HG02885 (cell line): ENCODE measurements around the gene HOOK2.
"Not testable (repeated sequence)": the region's sequence is repeated elsewhere in the genome, so short reads cannot be mapped to it uniquely, and the experiment has no call there.

Experiments
- ATAC-seq: cut with Tn5 transposase; IDR thresholded peaks from one replicate; pipeline ENCODE4 v1.9.1; 2021; ENCODE audit warnings: mild to moderate bottlenecking; ENCODE audit not compliant: unreplicated experiment, poor library complexity

HOOK2 gene

DNA sequence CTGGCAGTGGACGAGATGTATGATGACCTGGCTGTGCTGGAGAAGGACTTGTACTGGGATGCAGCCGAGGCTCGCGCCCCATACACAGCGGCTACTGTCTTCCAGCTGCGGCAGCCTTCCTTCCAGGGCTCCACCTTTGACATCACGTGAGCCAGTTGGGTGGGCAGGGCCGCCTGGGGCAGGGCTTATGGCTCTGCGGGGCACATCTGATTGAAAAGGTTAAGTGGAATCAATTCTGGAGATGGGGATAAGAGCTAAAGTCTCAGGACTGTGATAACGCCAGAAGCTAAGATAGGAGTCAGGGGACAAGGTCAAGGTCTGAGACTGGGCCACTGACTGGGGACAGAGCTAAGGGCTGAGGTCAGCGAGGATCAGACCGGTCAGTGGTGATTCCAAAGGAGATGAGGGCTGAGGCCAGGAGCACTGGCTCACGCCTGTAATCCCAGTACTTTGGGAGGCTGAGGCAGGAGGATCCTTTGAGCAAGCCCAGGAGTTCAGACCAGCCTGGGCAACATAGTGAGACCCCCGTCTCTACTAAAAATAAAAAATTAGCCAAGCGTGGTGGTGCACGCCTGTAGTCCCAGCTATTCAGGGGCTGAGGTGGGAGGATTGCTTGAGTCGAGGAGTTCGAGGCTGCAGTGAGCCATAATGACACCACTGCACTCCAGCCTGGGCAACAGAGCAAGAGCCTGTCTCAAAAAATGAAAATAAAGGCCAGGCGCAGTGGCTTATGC, 19.0 kb downstream of the HOOK2 start:
- no peak for ATAC-seq

DNA sequence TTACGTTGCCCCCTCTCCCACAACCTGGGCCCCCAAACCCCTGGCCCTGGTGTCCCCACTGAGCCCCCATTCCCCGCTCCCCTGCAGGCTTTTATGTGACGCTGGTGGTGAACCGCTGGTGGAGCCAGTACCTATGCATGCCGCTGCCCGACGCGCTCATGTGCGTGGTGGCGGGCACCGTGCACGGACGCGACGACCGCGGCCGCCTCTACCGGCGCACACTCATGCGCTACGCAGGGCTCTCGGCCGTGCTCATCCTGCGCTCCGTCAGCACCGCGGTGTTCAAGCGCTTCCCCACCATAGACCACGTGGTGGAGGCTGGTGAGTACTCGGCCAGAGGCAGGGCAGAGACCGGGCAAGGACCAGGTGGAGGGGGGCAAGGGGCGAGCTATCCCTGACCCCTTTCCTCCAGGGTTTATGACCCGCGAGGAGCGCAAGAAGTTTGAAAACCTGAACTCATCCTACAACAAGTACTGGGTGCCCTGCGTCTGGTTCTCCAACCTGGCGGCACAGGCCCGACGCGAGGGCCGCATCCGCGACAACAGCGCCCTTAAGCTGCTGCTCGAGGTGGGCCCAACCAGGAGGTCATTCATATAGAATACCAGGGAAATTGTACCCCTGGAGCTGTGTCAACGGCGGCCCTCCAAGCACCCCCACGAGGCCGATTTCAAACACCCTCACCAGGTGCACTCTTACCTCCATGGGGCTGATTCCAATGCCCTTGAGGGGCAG, 20.7 kb downstream of the HOOK2 start:
- ATAC-seq: no peak

DNA sequence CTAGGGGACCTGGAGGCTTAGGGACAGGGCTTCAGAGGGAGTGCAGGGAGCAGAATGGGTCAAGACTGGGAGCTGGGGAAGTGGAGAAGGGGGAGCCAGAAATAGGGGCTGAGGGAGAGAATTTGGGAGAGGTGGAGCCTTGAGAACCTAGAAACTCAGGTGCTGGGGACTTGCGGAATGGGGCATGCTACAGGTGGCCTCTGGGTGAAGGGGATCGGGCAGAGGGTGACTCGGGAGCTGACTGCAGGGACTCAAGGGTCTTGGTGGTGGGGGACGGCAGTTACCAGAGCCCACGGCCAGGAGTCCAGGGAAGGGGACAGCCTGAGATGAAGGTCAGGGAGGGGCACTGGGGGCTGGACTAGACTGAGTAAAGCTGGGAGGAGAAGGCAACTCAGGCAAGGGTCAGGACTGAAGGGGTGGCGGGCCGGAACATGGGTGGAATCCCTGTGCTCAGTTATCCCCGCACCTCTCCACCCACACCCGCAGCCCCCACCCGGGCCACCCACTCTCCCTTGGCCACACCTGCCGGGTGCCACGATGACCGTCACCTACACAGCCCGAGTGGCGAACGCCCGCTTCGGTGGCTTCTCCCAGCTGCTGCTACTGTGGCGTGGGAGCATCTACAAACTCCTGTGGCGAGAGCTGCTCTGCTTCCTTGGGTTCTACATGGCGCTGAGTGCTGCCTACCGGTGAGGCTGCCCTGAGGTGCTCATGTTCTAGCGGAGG, 23.1 kb downstream of the HOOK2 start:
- no peak for ATAC-seq

DNA sequence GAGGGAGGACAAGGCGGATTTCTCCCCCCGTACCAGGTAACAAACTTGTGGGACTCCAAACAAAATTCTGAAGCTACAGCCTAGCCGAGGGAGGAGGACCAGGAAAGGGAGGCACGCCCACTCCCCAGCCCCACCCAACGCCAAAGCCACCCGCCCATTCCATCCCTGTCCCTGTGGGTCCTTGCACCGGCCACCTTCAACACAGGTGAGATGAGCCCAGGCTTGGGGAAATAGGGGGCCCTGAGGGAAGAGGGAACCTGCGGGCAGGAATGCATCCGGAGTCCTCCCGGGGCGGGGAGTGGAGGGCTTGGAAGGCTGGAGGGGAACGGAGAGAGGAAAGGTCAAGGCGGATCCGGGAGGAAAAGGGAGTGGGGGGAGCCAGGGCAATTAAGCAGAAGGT, 23.7 kb downstream of the HOOK2 start, which contains the start of gene BEST2:
Gene BEST2 (plus strand): TSS at position 157 of the 400 bp plus-strand sequence. CDS start 802 bp downstream, outside the sequence.
- ATAC-seq: no peak

DNA sequence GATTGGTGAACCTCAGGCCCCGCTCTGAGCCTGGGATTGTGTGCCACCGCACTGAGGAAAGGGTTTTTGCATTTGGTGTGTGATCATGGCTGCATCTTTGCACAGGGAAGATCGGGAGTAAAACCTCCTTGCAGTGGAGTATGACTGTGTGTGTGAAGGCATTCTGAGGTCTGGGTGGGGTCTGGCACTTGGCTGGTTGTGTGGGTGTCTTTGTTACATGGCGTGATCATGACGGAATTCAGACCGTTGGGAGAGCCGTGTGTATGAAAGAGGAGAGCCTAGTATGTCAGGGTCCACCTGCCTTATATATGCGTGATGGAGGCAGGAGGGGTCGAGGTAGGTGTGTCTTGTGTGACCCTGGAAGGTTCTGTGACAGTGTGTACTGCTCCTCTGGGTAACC, 24.5 kb downstream of the HOOK2 start:
- ATAC-seq: no peak

DNA sequence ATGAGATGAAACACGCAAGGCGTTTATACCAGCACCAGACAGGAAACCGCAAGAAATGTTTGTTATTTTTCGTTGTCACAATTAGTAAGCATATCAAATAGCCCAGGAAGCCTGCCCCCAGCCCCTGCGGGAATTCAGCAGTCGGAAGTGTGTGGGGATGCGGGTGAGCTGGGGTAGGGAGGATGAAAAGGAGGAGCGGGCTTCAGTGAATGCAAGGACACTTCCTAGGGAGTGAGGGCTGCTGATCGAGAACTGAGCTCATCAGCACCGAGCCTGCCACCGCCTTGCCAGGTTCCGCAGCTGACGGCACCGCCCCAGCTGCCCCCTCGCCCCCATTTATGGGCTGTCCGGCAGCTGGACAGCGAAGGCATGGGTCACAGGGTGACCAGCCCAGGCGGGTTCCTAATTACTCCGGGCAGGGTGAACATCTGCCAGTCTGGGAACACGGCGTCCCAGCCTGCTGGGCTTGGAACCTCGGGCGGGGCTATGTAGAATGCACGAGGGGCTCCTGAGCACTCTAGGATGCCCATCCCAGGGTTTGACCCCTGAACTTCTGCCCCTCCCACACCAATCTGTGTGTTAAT, 25.3 kb downstream of the HOOK2 start:
- no peak for ATAC-seq

DNA sequence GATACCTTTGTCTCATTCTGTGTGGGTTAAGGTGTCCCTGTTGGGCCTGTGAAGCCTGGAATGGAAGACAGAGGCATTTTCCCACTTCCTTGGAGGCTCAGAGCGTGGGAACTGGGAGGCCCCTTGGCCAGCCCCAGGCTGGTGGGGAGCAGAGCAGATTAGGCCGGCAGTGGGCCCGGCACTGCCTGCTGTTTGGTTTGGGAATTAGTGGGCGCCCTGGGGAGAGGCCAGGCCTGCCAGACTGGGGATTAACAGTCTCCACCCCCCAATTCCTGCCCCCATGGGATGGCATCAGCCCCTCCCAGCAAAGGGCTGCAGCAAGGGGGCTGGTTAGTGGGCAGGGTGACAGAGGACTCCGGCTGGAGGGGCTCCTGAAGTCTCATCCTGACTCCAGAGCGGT, 26.9 kb downstream of the HOOK2 start:
- no peak for ATAC-seq

DNA sequence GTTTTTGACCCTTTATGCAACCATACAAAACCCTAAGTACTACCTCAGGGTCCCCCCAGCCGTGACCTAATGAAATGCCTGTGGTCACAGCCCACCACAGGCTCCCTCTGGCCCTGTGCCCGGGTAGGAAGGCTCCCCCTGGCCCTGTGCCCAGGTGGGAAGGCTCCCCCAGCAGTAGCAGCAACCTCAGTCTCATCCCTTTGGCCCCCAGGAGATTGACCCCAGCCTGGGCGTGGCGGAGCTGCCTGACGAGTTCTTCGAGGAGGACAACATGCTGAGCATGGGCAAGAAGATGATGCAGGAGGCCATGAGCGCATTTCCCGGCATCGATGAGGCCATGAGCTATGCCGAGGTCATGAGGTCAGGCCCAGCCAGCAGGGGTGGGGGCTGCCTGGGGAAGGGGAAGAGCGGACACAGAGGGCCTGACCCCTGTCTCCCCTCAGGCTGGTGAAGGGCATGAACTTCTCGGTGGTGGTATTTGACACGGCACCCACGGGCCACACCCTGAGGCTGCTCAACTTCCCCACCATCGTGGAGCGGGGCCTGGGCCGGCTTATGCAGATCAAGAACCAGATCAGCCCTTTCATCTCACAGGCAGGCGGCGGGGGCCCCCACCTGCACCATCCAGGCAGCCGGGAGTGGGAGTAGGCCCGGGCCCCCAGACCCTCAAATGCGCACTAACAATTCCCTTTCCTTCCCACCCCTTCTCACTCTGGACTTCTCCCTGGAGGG, 30.0 kb downstream of the HOOK2 start:
- no peak for ATAC-seq

DNA sequence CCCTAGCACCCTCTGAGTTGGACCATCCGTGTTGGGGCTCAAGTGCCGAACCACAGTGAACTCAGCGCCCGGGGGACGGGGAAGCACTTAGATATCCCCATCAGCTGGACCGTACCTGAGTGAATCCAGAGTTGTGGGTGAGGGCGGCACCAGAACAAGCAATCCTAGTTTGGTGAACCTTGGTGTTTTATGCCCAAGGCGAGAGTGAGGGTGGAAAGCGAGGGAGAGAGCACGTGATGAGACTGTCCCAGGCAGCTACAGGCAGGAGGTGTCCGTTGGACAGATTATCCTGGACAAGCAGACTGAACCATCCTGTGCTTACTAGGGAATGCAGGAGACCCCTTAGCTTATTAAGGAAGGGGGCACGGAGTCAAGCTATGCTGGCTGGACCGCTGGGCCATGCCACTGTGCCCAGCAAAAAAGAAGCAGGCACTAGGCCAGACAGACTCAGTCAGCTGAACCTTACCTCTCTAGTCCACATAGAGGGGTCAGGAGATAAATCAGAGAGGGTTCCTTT, 37.5 kb downstream of the HOOK2 start:
- no peak for ATAC-seq

DNA sequence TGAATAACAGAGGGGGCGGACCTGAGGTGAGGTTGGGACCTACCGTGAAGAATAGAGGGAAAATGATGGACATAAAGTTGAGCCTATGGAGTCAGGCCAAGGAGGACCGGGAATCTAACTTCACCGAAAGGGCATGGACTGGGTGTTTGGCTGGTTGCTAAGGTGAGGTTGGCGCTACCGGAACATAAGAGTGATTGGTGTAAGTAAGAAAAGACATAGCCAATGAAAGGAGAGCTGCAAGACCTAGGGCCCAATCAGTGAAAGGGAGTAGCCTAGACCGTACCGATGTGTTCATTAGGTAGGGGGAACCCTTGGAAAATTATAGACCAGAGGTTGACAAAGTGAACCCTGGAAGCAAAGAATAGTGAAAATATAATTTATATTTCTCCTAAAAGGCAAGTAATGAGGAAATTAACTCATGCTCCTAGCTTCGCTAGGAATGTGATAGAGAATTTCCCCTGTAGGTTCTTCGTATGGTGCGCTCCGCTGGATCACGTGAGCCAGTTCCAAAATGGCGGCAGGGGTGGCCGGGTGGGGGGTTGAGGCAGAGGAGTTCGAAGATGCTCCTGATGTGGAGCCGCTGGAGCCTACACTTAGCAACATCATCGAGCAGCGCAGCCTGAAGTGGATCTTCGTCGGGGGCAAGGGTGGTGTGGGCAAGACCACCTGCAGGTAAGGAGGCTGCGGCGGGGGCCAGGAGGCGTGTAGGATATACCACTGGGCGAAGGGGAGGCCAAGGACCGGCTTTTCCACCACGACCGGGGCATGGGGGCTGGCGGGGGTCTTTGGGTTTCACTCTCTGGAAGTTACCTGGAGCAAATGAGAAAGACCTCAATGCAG, 38.1 kb downstream of the HOOK2 start, which contains the start of gene GET3:
Gene GET3 (plus strand): TSS at position 503 of the 840 bp plus-strand sequence. CDS start 9 bp downstream, at position 512.
- ATAC-seq: peak; percentile 76

DNA sequence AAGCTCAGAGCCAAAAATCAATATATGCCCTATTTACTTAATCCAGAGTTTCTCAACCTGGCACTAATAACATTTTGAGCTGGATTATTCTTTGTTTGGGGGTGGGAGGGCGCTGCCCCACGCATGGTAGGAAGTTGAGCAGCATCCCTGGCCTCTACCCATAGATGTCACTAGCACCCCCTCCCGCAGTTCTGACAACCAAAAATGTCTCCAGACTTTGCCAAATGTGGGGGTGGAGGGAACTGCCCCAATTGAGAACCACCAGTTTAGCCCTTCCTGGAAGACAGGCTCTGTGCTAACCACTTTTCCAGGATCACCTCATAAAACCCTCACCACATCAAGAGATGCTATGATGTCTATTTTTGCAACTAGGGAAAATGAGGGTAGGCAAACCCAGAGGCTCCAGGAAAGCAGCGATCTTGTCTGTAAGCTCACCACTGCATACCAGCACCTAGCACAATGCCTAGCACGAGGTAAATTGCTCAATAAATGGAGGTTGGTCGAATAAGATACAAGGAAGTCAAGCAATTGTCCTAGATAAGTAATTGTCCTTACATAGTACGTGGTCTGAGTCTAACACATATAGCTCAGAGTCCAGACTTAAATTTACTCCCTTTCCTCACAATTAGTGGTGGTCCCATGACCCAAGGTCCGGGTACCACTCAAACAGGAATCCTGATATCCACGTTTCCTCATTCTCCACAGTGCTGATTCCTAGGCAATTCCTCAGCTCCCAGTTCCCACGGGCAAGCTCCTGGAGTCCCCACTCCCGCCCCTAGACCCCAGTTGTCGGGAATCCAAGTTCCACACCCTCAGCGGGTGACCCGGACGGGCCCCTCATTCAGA, 41.8 kb downstream of the HOOK2 start:
- no peak for ATAC-seq

DNA sequence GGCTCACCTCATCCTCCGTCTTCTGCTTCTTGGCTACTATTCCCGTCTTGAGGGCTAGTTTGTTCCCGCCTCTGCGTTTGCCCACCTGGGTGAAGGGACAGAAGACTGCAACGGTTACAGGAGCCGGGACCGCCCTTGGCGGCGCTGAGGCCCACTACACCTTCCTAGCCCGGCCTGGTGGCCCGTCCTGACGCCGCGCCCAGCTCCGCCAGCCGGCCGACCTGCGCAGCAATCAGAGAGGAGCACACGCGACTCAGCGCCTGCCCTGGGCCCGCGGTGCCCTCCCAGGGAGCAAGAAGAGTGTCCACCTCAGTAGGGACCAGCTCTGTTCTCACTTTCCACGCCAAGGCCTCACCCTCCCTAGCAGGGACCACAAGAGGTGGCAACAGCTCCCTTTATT, 44.0 kb downstream of the HOOK2 start:
- ATAC-seq: no peak

DNA sequence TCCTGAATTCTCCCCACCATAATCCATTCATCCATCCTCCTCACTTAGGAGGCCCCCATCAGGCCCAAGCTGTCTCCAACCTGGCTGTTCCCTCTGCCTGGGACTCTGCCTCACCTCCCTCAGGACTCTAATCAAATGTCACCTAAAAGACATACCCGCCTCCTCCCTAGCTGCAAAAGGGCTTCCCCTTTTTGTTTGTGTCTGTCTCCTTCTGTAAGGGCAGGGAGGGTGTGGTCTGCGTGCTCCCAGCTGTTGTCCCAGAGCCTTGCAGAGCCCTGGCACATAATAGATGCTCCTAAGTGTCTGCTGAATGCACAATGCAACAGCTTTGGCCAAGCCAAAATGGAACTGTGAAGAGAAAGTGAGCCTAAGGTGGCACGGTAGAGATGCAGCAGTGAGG, 45.3 kb downstream of the HOOK2 start:
- no peak for ATAC-seq

DNA sequence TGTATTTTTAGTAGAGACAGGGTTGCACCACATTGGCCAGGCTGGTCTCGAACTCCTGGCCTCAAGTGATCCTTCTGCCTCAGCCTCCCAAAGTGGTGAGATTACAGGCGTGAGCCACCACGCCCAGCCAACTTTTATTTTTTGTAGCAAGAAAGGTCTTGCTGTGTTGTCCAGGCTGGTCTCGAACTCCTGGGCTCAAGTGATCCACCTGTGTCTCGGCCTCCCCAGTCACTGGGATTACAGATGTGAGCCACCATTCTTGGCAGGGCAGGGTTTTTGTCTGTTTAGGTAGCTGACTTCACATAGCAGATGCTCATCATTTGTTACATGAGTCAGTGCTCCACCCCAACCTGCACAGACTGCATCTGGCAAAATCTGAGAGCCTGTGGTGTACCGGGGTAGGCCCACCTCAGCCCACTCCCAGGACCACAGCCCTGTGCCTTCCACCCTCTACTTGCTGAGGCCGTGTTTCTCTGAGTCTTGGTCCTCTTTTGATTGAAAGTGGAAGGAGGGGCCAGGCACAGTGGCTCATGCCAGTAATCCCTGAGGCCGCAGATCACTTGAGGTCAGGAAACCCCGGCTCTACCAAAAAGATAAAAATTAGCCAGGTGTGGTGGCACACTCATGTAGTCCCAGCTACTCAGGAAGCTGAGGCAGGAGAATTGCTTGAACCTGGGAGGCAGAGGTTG, 47.5 kb downstream of the HOOK2 start:
- ATAC-seq: no peak

DNA sequence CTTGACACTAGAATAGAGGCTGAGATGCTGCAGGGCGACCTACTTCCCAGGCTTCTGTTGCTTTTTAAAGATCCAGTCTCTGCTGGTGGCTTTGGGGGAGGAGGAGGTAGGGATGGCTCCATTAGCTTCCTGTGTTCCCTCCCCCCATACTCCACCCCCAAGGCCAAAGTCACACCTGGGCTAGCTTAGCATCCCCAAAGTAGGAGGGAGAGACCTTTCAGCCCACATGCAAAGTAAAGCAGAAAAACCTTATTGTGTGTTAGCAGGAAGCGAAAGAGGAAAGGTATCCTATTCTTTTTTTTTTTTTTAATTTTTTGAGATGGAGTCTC, 48.4 kb downstream of the HOOK2 start:
- ATAC-seq: no peak

DNA sequence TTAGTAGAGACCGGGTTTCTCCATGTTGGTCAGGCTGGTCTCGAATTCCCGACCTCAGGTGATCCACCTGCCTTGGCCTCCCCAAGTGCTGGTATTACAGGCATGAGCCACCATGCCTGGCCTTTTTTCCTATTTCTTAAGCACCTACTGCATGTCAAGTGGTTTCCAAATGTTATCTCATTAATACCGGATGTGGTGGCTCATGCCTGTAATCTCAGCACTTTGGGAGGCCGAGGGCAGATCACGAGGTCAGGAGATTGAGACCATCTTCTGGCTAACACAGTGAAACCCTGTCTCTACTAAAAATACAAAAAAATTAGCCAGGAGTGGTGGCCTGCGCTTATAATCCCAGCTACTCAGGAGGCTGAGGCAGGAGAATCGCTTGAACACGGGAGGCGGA, 49.7 kb downstream of the HOOK2 start:
- not testable (repeated sequence) for ATAC-seq

DNA sequence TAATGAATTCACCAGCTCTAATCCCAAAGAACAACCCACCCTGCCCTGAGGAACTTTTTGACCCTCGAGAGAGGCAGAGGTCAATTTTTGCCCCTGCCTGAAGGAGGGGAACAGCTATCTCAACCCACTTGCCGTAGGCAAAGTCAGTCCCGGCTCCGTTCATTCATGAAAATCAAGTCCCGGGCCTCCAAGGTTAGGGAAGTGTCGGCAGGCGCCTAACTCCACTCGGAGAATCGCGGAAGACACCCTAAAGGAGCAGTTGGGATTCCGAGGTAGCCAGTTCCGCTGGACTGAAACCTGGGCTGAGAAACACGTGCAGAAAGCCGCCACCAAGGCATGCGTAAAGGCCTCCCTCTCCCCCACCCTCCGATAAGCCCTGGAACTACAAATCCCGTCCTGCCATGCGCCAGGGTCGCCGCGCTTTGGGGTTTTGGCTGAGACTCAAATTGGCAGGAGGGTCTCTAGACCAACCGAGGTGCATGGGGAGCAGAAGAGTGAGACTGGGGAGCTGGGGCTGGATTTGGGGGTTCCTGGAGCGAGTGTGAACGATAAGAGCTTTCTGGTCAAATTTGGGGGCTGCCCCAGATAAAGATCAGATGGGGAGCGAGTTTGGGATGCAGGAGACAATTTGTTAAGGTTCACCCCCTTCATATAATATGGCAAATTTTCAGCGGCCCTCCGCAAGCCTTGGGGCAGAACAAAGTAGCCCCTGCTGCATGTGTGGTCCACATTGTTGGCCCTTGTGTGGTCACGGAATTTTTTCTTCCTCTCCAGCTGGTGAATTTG, 51.5 kb downstream of the HOOK2 start, which contains the start of gene TNPO2:
Gene TNPO2 (minus strand): TSS at position 292 of the 786 bp plus-strand sequence. CDS start 2,955 bp downstream, outside the sequence.
- no peak for ATAC-seq
